HG02970 (cell line): ENCODE results near the gene LCTL.

ENCODE experiments used
- ATAC-seq: cut with Tn5 transposase; IDR thresholded peaks from one replicate; pipeline ENCODE4 v1.9.1; 2021; ENCODE audit warnings: mild to moderate bottlenecking, moderate library complexity, moderate number of reproducible peaks; ENCODE audit not compliant: unreplicated experiment, low FRiP score

Gene LCTL

GRCh38 chr15:66565741-66566144, at the start of gene LCTL:
Gene LCTL (minus strand): TSS chr15:66565998. CDS start chr15:66565365, 633 bp downstream.
- no peak for ATAC-seq

- ATAC-seq, result no peak
Observed at GRCh38 chr15:66614951-66615760, 49.4 kb upstream of the LCTL start.

- ATAC-seq, result no peak
Observed at GRCh38 chr15:66614456-66614855, 48.7 kb upstream of the LCTL start.

GRCh38 chr15:66613743-66614142, 47.9 kb upstream of the LCTL start:
- ATAC-seq, result no peak

GRCh38 chr15:66611257-66612053, 45.7 kb upstream of the LCTL start:
- no peak for ATAC-seq

- no peak for ATAC-seq
Observed at GRCh38 chr15:66609876-66610275, 44.1 kb upstream of the LCTL start.

GRCh38 chr15:66608881-66609280, 43.1 kb upstream of the LCTL start:
- no peak for ATAC-seq

- ATAC-seq, result no peak
Observed at GRCh38 chr15:66608159-66608558, 42.4 kb upstream of the LCTL start.

GRCh38 chr15:66603301-66604179, 37.7 kb upstream of the LCTL start:
- no peak for ATAC-seq

- no peak for ATAC-seq
Observed at GRCh38 chr15:66601521-66601920, 35.7 kb upstream of the LCTL start.

GRCh38 chr15:66600240-66600627, 34.4 kb upstream of the LCTL start:
- ATAC-seq, result no peak

- ATAC-seq, result no peak
Observed at GRCh38 chr15:66599536-66600239, 33.9 kb upstream of the LCTL start.

- ATAC-seq, result no peak
Observed at GRCh38 chr15:66598095-66598815, 32.5 kb upstream of the LCTL start.

GRCh38 chr15:66595931-66596545, 30.2 kb upstream of the LCTL start:
- ATAC-seq, result no peak

- no peak for ATAC-seq
Observed at GRCh38 chr15:66595332-66595731, 29.5 kb upstream of the LCTL start.

- no peak for ATAC-seq
Observed at GRCh38 chr15:66594836-66595235, 29.0 kb upstream of the LCTL start.

GRCh38 chr15:66594344-66594743, 28.5 kb upstream of the LCTL start:
- no peak for ATAC-seq

- ATAC-seq, result no peak
Observed at GRCh38 chr15:66593219-66593780, 27.5 kb upstream of the LCTL start.
